GM10266 (cell line): ENCODE results near the gene KIF26B.

Source experiments
- DNase-seq: peaks from one replicate; pipeline ENCODE4 v3.0.0; 2012; ENCODE audit errors: extremely low spot score
- CTCF ChIP-seq: IDR thresholded peaks from 2 replicates; pipeline ENCODE4 v1.5.1; 2012; ENCODE audit warnings: mild to moderate bottlenecking, low read depth; ENCODE audit not compliant: control insufficient read depth, insufficient read depth; ENCODE audit errors: missing control alignments

Gene KIF26B

GRCh38 chr1:245226203-245226499, 71.4 kb downstream of the KIF26B start:
- no peak for TF ChIP-seq CTCF
- DNase-seq = no peak

- no peak for TF ChIP-seq CTCF
- no peak for DNase-seq
Observed at GRCh38 chr1:245229051-245229450, 74.3 kb downstream of the KIF26B start.

- no peak for DNase-seq
- no peak for TF ChIP-seq CTCF
Observed at GRCh38 chr1:245232931-245233330, 78.1 kb downstream of the KIF26B start.

- TF ChIP-seq CTCF = no peak
- DNase-seq = no peak
Observed at GRCh38 chr1:245234217-245235081, 79.7 kb downstream of the KIF26B start.

GRCh38 chr1:245235156-245235555, 80.4 kb downstream of the KIF26B start:
- DNase-seq = no peak
- no peak for TF ChIP-seq CTCF

GRCh38 chr1:245240648-245241165, 85.9 kb downstream of the KIF26B start:
- no peak for TF ChIP-seq CTCF
- no peak for DNase-seq

GRCh38 chr1:245241526-245242130, 86.8 kb downstream of the KIF26B start:
- no peak for TF ChIP-seq CTCF
- DNase-seq = no peak
